Measurements from ENCODE around the gene ARHGEF18.

GRCh38 chr19:7371001-7371400 lies 22.3 kb downstream of the ARHGEF18 start:
- no peak for TF ChIP-seq EZH2 (IDR thresholded peaks at IDR 0.05)
- no peak for TF ChIP-seq POLR2AphosphoS5 (IDR thresholded peaks at IDR 0.05; ENCODE audit: borderline replicate concordance, low read depth, low read length)
